ENCODE results near the gene ADAMTS18. TPM values are rescaled to one million over a fixed set of nuclear protein-coding genes. Genes with fewer than 3 reads are reported as not detected.

ADAMTS18 gene
- total RNA-seq, 4 donors from 2014 or later: 0.20 to 0.79 (median 0.27) TPM; not detected in 1

DNA sequence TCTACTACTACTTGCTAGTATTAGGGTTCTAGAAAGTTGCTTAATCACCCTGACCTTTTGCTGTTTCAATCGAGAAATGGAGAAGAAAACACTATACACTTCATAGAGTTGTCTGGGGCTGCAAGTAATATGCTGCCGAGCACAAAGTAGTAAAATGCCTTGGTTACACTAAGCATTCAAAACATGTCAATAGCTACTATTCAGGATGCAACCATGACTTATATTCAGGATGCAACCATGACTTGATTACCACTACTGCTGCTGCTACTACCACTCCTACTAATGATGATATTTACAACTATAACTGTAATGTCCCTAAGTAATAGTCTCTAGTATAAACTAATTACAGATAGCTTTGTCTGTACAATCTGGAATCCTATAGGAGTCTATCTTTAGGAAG is 35.3 kb downstream of the ADAMTS18 start:
- in situ Hi-C loops (cut with MboI; ENCODE audit: low pct_ligation_motif_present in 1 of 4, low pct_unique_long_range_greater_than_20kb in 1 of 4, low sequenced_read_pairs in 3 of 4) (no loop called here), intact Hi-C loops (cut with DNase I; ENCODE audit: low total_unique reads) (no loop called here)
- TF ChIP-seq, protein P1, sequence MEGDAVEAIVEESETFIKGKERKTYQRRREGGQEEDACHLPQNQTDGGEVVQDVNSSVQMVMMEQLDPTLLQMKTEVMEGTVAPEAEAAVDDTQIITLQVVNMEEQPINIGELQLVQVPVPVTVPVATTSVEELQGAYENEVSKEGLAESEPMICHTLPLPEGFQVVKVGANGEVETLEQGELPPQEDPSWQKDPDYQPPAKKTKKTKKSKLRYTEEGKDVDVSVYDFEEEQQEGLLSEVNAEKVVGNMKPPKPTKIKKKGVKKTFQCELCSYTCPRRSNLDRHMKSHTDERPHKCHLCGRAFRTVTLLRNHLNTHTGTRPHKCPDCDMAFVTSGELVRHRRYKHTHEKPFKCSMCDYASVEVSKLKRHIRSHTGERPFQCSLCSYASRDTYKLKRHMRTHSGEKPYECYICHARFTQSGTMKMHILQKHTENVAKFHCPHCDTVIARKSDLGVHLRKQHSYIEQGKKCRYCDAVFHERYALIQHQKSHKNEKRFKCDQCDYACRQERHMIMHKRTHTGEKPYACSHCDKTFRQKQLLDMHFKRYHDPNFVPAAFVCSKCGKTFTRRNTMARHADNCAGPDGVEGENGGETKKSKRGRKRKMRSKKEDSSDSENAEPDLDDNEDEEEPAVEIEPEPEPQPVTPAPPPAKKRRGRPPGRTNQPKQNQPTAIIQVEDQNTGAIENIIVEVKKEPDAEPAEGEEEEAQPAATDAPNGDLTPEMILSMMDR (IDR thresholded peaks at IDR 0.05): no peak
- no peak for TF ChIP-seq EP300 (IDR thresholded peaks at IDR 0.05; ENCODE audit: low read depth)
- no peak for TF ChIP-seq POLR2AphosphoS5 (IDR thresholded peaks at IDR 0.05)
- no peak for TF ChIP-seq POLR2A (IDR thresholded peaks at IDR 0.05)
- 71 to 77% methylated on average over 1 to 2 of the region's 2 CpGs for WGBS, 2 donors (ENCODE audit: low coverage in 1 of 2)
- no peak overlapping the region for H3K27ac ChIP-seq
- no peaks in the 10 kb centered on the region for H3K4me1 ChIP-seq
- no peaks in the 10 kb centered on the region for H3K27me3 ChIP-seq
- DNase-seq: no peak
- H3K4me3 ChIP-seq: no peak overlapping the region
- no peaks in the 10 kb centered on the region for H3K36me3 ChIP-seq
- H3K9me3 ChIP-seq: no peaks in the 10 kb centered on the region

DNA sequence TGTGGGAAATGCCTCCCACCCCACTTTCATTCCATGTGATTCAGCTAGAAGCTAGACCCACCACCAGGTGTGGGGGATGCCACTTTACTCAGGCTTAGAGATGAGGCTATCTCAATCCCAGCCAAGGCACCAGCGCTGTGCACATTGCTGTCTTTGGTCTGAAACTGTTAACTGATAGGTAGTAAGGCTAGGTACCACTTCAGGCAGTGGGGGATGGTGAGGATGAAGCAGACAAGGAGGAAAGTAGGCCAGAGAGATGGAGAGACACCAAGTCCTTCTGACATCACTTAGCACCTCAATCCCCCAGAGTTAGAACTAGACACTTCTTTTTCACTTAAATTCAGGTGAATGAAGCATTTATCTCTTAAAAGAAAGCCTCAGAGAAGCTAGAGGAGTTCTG is 35.8 kb downstream of the ADAMTS18 start:
- 92% methylated on average over 1 of the region's 1 CpG; no CpG with 5 or more reads in 1 of the 2 donors for WGBS, 2 donors (ENCODE audit: low coverage in 1 of 2)
- no peaks in the 10 kb centered on the region for H3K36me3 ChIP-seq
- no peak overlapping the region for H3K4me3 ChIP-seq
- no peak overlapping the region for H3K27ac ChIP-seq
- no peaks in the 10 kb centered on the region for H3K9me3 ChIP-seq
- TF ChIP-seq POLR2AphosphoS5 (IDR thresholded peaks at IDR 0.05) (no peak), EP300 (IDR thresholded peaks at IDR 0.05; ENCODE audit: low read depth) (no peak), POLR2A (IDR thresholded peaks at IDR 0.05) (no peak)
- DNase-seq: no peak
- intact Hi-C loops (cut with DNase I; ENCODE audit: low total_unique reads): no loop called here
- H3K27me3 ChIP-seq: no peaks in the 10 kb centered on the region
- no peaks in the 10 kb centered on the region for H3K4me1 ChIP-seq
- in situ Hi-C loops (cut with MboI; ENCODE audit: low pct_ligation_motif_present in 1 of 4, low pct_unique_long_range_greater_than_20kb in 1 of 4, low sequenced_read_pairs in 3 of 4): no loop called here

DNA sequence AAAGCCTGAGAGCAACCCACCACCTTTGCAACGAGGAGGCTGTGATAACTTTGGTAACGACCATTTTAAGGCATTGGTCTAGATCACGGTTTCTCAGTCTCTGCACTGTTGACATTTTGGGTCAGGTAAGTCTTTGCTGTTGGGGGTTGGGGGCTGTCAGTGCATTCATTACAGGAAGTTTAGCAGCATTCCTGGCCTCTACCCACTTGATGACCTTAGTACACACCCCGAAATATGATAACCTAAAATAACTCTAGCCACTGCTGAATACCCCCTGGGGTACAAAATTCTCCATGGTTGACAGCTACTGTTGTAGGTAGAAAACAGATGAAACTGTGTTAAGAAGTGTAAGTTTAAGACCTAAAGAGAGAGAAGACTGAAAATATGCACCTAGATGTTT is 36.3 kb downstream of the ADAMTS18 start:
- WGBS, 2 donors (ENCODE audit: low coverage in 1 of 2): 44% methylated on average over 4 of the region's 4 CpGs; no CpG with 5 or more reads in 1 of the 2 donors
- Histone ChIP-seq H3K36me3 (no peaks in the 10 kb centered on the region), H3K4me3 (no peak overlapping the region), H3K4me1 (no peaks in the 10 kb centered on the region), H3K9me3 (no peaks in the 10 kb centered on the region), H3K27ac (no peak overlapping the region), H3K27me3 (no peaks in the 10 kb centered on the region)
- no peak for TF ChIP-seq POLR2AphosphoS5 (IDR thresholded peaks at IDR 0.05)
- no peak for TF ChIP-seq EP300 (IDR thresholded peaks at IDR 0.05; ENCODE audit: low read depth)
- TF ChIP-seq, protein P1 (IDR thresholded peaks at IDR 0.05): no peak
- TF ChIP-seq POLR2A (IDR thresholded peaks at IDR 0.05): no peak
- in situ Hi-C loops (cut with MboI; ENCODE audit: low pct_ligation_motif_present in 1 of 4, low pct_unique_long_range_greater_than_20kb in 1 of 4, low sequenced_read_pairs in 3 of 4) (no loop called here), intact Hi-C loops (cut with DNase I; ENCODE audit: low total_unique reads) (no loop called here)
- no peak for DNase-seq

DNA sequence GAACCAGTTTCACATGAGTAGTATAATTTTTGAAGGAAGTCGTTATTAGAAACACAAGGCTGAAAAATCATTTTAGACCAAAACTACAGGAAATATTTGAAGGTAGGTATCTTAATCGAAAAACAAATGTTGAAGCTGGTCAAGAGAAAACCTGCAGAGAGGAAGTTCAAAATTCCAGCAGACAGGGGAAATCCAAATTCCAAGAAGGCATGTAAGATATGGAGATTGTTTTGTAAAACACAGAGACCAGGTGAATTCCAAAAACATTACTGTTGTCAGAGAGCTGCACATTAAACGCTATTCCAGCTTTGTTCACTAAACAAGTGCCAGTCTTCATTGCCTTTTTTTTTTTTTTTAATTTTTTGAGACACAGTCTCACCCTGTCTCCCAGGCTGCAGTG is 38.4 kb downstream of the ADAMTS18 start:
- intact Hi-C loops (cut with DNase I; ENCODE audit: low total_unique reads) (no loop called here), in situ Hi-C loops (cut with MboI; ENCODE audit: low pct_ligation_motif_present in 1 of 4, low pct_unique_long_range_greater_than_20kb in 1 of 4, low sequenced_read_pairs in 3 of 4) (no loop called here)
- H3K27me3 ChIP-seq: no peaks in the 10 kb centered on the region

More for the DNA sequence above, 38.4 kb downstream of the ADAMTS18 start:
- Histone ChIP-seq H3K9me3 (no peaks in the 10 kb centered on the region), H3K4me1 (no peaks in the 10 kb centered on the region), H3K27ac (no peak overlapping the region), H3K36me3 (no peaks in the 10 kb centered on the region), H3K4me3 (no peak overlapping the region)
- no peak for DNase-seq
- 64 to 82% methylated on average over 3 of the region's 3 CpGs for WGBS, 2 donors (ENCODE audit: low coverage in 1 of 2)
- TF ChIP-seq POLR2A (IDR thresholded peaks at IDR 0.05) (no peak), POLR2AphosphoS5 (IDR thresholded peaks at IDR 0.05) (no peak), EP300 (IDR thresholded peaks at IDR 0.05; ENCODE audit: low read depth) (no peak)
- TF ChIP-seq, protein P1 (IDR thresholded peaks at IDR 0.05): no peak
